ENCODE results near the gene FAM78A. TPM values are rescaled to one million over a fixed set of nuclear protein-coding genes. Genes with fewer than 3 reads are reported as not detected.

The FAM78A gene
- total RNA-seq, 1 experiment from 2014 or later: 2.4 TPM

GRCh38 chr9:131239161-131239975 lies 36.9 kb downstream of the FAM78A start:
- DNase-seq (ENCODE audit: low read depth): no peak

GRCh38 chr9:131238402-131239021 lies 37.8 kb downstream of the FAM78A start:
- DNase-seq (ENCODE audit: low read depth): no peak

GRCh38 chr9:131237931-131238401 lies 38.3 kb downstream of the FAM78A start:
- DNase-seq (ENCODE audit: low read depth): peak; percentile 60

GRCh38 chr9:131237291-131237690 lies 39.0 kb downstream of the FAM78A start:
- no peak for DNase-seq (ENCODE audit: low read depth)

GRCh38 chr9:131236761-131237160 lies 39.5 kb downstream of the FAM78A start:
- no peak for DNase-seq (ENCODE audit: low read depth)

- DNase-seq (ENCODE audit: low read depth): no peak
Measured at GRCh38 chr9:131236161-131236560, 40.1 kb downstream of the FAM78A start.

GRCh38 chr9:131235480-131235851 lies 40.8 kb downstream of the FAM78A start:
- no peak for DNase-seq (ENCODE audit: low read depth)

GRCh38 chr9:131234799-131235479 lies 41.4 kb downstream of the FAM78A start:
- DNase-seq (ENCODE audit: low read depth): no peak

GRCh38 chr9:131233995-131234394 lies 42.3 kb downstream of the FAM78A start:
- DNase-seq (ENCODE audit: low read depth): no peak

GRCh38 chr9:131233556-131233955 lies 42.8 kb downstream of the FAM78A start:
- DNase-seq (ENCODE audit: low read depth): no peak

- DNase-seq (ENCODE audit: low read depth): no peak
Measured at GRCh38 chr9:131228988-131229387, 47.3 kb downstream of the FAM78A start.

- DNase-seq (ENCODE audit: low read depth): no peak
Measured at GRCh38 chr9:131227959-131228460, 48.3 kb downstream of the FAM78A start.

GRCh38 chr9:131227112-131227958 lies 49.0 kb downstream of the FAM78A start:
- no peak for DNase-seq (ENCODE audit: low read depth)

GRCh38 chr9:131226226-131226625 lies 50.1 kb downstream of the FAM78A start:
- DNase-seq (ENCODE audit: low read depth): no peak

GRCh38 chr9:131222460-131222859 lies 53.9 kb downstream of the FAM78A start:
- no peak for DNase-seq (ENCODE audit: low read depth)

GRCh38 chr9:131220485-131220884 lies 55.8 kb downstream of the FAM78A start:
- DNase-seq (ENCODE audit: low read depth): no peak

- DNase-seq (ENCODE audit: low read depth): no peak
Measured at GRCh38 chr9:131218370-131218769, 57.9 kb downstream of the FAM78A start.

GRCh38 chr9:131217331-131218031 lies 58.8 kb downstream of the FAM78A start:
- DNase-seq (ENCODE audit: low read depth): no peak

- no peak for DNase-seq (ENCODE audit: low read depth)
Measured at GRCh38 chr9:131216806-131217205, 59.5 kb downstream of the FAM78A start.

- DNase-seq (ENCODE audit: low read depth): no peak
Measured at GRCh38 chr9:131214876-131215275, 61.4 kb downstream of the FAM78A start.
